ENCODE results near the gene ADAMTSL1.

The ADAMTSL1 gene

GRCh38 chr9:18819418-18819817, 345.5 kb downstream of the ADAMTSL1 start:
- DNase-seq (ENCODE audit: low spot score): no peak

GRCh38 chr9:18820566-18821095, 346.7 kb downstream of the ADAMTSL1 start:
- DNase-seq (ENCODE audit: low spot score): no peak

GRCh38 chr9:18821788-18822187, 347.8 kb downstream of the ADAMTSL1 start:
- no peak for DNase-seq (ENCODE audit: low spot score)

GRCh38 chr9:18822850-18823249, 348.9 kb downstream of the ADAMTSL1 start:
- no peak for DNase-seq (ENCODE audit: low spot score)

- DNase-seq (ENCODE audit: low spot score): no peak
These were observed 350.2 kb downstream of the ADAMTSL1 start for GRCh38 chr9:18824095-18824666.

- no peak for DNase-seq (ENCODE audit: low spot score)
These were observed 351.8 kb downstream of the ADAMTSL1 start for GRCh38 chr9:18825656-18826170.

GRCh38 chr9:18826248-18826647, 352.3 kb downstream of the ADAMTSL1 start:
- no peak for DNase-seq (ENCODE audit: low spot score)

- no peak for DNase-seq (ENCODE audit: low spot score)
These were observed 355.1 kb downstream of the ADAMTSL1 start for GRCh38 chr9:18829066-18829465.

GRCh38 chr9:18829873-18830272, 355.9 kb downstream of the ADAMTSL1 start:
- DNase-seq (ENCODE audit: low spot score): no peak

GRCh38 chr9:18834740-18835361, 360.9 kb downstream of the ADAMTSL1 start:
- DNase-seq (ENCODE audit: low spot score): no peak

- no peak for DNase-seq (ENCODE audit: low spot score)
These were observed 363.4 kb downstream of the ADAMTSL1 start for GRCh38 chr9:18837402-18837801.

- no peak for DNase-seq (ENCODE audit: low spot score)
These were observed 373.8 kb downstream of the ADAMTSL1 start for GRCh38 chr9:18847576-18848275.

GRCh38 chr9:18848657-18849056, 374.7 kb downstream of the ADAMTSL1 start:
- DNase-seq (ENCODE audit: low spot score): no peak

- no peak for DNase-seq (ENCODE audit: low spot score)
These were observed 375.3 kb downstream of the ADAMTSL1 start for GRCh38 chr9:18849270-18849669.

- DNase-seq (ENCODE audit: low spot score): no peak
These were observed 376.1 kb downstream of the ADAMTSL1 start for GRCh38 chr9:18849890-18850677.

- DNase-seq (ENCODE audit: low spot score): no peak
These were observed 377.3 kb downstream of the ADAMTSL1 start for GRCh38 chr9:18851069-18851795.

GRCh38 chr9:18855656-18856055, 381.7 kb downstream of the ADAMTSL1 start:
- no peak for DNase-seq (ENCODE audit: low spot score)

- DNase-seq (ENCODE audit: low spot score): no peak
These were observed 383.4 kb downstream of the ADAMTSL1 start for GRCh38 chr9:18857334-18857733.

- no peak for DNase-seq (ENCODE audit: low spot score)
These were observed 383.8 kb downstream of the ADAMTSL1 start for GRCh38 chr9:18857769-18858168.

GRCh38 chr9:18861609-18862544, 387.9 kb downstream of the ADAMTSL1 start:
- no peak for DNase-seq (ENCODE audit: low spot score)

Measured in NAMALWA (cell line).